ENCODE data around the gene AMPD2. TPM values are rescaled to one million over a fixed set of nuclear protein-coding genes. Genes with fewer than 3 reads are reported as not detected.

Gene AMPD2
- total RNA-seq (10 to 100 TPM; 18.8 to 26.1 (median 23.4) TPM), polyA plus RNA-seq (8.4 TPM)
- long read RNA-seq, donor 1, partial matches to known transcripts = 16 of 34 reads
- long read RNA-seq, donor 1, other reads (novel, unspliced or antisense) = 11 of 34 reads
- long read RNA-seq, donor 2, partial matches to known transcripts = 7 of 15 reads
- long read RNA-seq, donor 2, other reads (novel, unspliced or antisense) = 5 of 15 reads
- long read RNA-seq, donor 3, transcript AMPD2-202 (18 exons, 3,728 nt) = major isoform, 17 of 88 reads
- long read RNA-seq, donor 3, partial matches to known transcripts = 49 of 88 reads
- long read RNA-seq, donor 3, other reads (novel, unspliced or antisense) = 19 of 88 reads
- long read RNA-seq, donor 4, partial matches to known transcripts = 2 of 11 reads
- long read RNA-seq, donor 4, other reads (novel, unspliced or antisense) = 4 of 11 reads

- Histone ChIP-seq H3K27ac (ENCODE audit: low read length) (peak within 1 kb of the TSS; percentile 71), H3K4me1 (ENCODE audit: control insufficient read depth, insufficient read depth, low read length) (peaks cover 9% of the 10 kb centered on the region), H3K9me3 (ENCODE audit: control insufficient read depth, low read length) (no peaks in the 10 kb centered on the region), H3K27me3 (ENCODE audit: control insufficient read depth, insufficient read depth) (no peaks in the 10 kb centered on the region), H3K4me3 (ENCODE audit: low read length) (peak within 1 kb of the TSS; percentile 76)
- intact Hi-C loops (cut with DNase I) = no loop called here
- DNase-seq (peak; percentile 88 to 93 (median 93)), ATAC-seq (peak; percentile 69 to 70)
- under 1% methylated on average over 47 of the region's 47 CpGs for WGBS
Measured at GRCh38 chr1:109619576-109620400, at the start of gene AMPD2, which contains the start of gene GNAT2. TSS of gene AMPD2 (plus strand) at chr1:109619837. CDS start at chr1:109621176, 1,339 bp downstream. TSS of gene GNAT2 (minus strand) at chr1:109619616. CDS start at chr1:109612870, 6,746 bp downstream.

DNA sequence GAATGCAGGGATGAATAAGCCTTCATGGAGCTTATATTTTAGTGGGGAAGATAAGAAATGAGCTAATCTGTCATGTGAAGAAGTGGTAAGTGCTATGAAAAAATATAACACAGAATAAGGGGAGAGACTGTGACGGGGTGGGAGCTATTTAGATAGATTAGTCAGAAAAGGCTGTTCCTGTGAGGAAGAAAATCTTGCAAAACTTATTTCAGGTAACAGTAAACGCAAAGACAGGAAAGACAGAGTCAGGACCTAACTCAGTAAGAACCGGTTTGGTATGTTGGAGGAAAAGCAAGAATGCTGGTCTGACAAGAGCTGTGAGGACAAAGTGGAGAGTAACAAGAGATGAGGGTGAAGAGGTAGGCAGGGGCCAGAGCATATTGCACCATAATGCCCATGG, 49.2 kb upstream of the AMPD2 start:
- H3K27me3 ChIP-seq (ENCODE audit: control insufficient read depth, insufficient read depth) = no peaks in the 10 kb centered on the region
- DNase-seq (no peak), ATAC-seq (peak; percentile 47 to 61)
- 38% methylated on average over 3 of the region's 3 CpGs for WGBS
- H3K27ac ChIP-seq (ENCODE audit: low read length) = peak overlapping the region; percentile 6
- H3K9me3 ChIP-seq (ENCODE audit: control insufficient read depth, low read length) = no peaks in the 10 kb centered on the region
- intact Hi-C loops (cut with DNase I) = no loop called here
- no peak overlapping the region for H3K4me3 ChIP-seq (ENCODE audit: low read length)
- peaks cover 5% of the 10 kb centered on the region for H3K4me1 ChIP-seq (ENCODE audit: control insufficient read depth, insufficient read depth, low read length)

DNA sequence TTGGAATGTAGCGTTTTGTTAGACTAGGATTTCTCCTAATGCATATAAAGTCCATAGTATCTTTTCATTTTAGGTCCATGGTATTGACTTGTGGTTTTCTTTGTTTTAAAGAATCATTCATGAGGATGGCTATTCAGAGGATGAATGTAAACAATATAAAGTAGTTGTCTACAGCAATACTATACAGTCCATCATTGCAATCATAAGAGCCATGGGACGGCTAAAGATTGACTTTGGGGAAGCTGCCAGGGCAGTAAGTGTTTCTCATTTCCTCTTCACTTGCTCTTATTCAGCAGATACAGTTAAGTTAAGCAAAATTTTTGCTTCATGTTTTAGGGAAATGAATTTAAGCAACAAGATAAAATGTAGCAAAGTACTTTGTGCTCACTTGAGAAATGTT, 45.9 kb upstream of the AMPD2 start:
- 60% methylated on average over 2 of the region's 2 CpGs for whole genome bisulfite sequencing
- no peak for ATAC-seq
- intact Hi-C loops (cut with DNase I) = no loop called here
- Histone ChIP-seq H3K27ac (ENCODE audit: low read length) (no peak overlapping the region), H3K4me1 (ENCODE audit: control insufficient read depth, insufficient read depth, low read length) (peaks cover 2% of the 10 kb centered on the region), H3K4me3 (ENCODE audit: low read length) (no peak overlapping the region), H3K9me3 (ENCODE audit: control insufficient read depth, low read length) (no peaks in the 10 kb centered on the region), H3K27me3 (ENCODE audit: control insufficient read depth, insufficient read depth) (no peaks in the 10 kb centered on the region)
- no peak for DNase-seq

- Histone ChIP-seq H3K27me3 (ENCODE audit: control insufficient read depth, insufficient read depth) (no peaks in the 10 kb centered on the region), H3K27ac (ENCODE audit: low read length) (no peak overlapping the region), H3K9me3 (ENCODE audit: control insufficient read depth, low read length) (no peaks in the 10 kb centered on the region), H3K4me3 (ENCODE audit: low read length) (no peak overlapping the region), H3K4me1 (ENCODE audit: control insufficient read depth, insufficient read depth, low read length) (no peaks in the 10 kb centered on the region)
- DNase-seq (no peak), ATAC-seq (no peak)
- 69% methylated on average over 3 of the region's 3 CpGs for WGBS
- intact Hi-C loops (cut with DNase I) = no loop called here
Measured at GRCh38 chr1:109578947-109579443, 40.6 kb upstream of the AMPD2 start.

- Histone ChIP-seq H3K4me3 (ENCODE audit: low read length) (no peak overlapping the region), H3K4me1 (ENCODE audit: control insufficient read depth, insufficient read depth, low read length) (no peaks in the 10 kb centered on the region), H3K27ac (ENCODE audit: low read length) (no peak overlapping the region), H3K27me3 (ENCODE audit: control insufficient read depth, insufficient read depth) (no peaks in the 10 kb centered on the region), H3K9me3 (ENCODE audit: control insufficient read depth, low read length) (no peaks in the 10 kb centered on the region)
- WGBS = 55% methylated on average over 1 of the region's 1 CpG
- peak in 1 of 2 donors; percentile 70 for ATAC-seq
- intact Hi-C loops (cut with DNase I) = no loop called here
- no peak for DNase-seq
Measured at GRCh38 chr1:109579491-109579890, 40.1 kb upstream of the AMPD2 start.

- H3K27ac ChIP-seq (ENCODE audit: low read length) = no peak overlapping the region
- H3K4me1 ChIP-seq (ENCODE audit: control insufficient read depth, insufficient read depth, low read length) = no peaks in the 10 kb centered on the region
- DNase-seq = no peak
- H3K9me3 ChIP-seq (ENCODE audit: control insufficient read depth, low read length) = no peaks in the 10 kb centered on the region
- intact Hi-C loops (cut with DNase I) = no loop called here
- no peak overlapping the region for H3K4me3 ChIP-seq (ENCODE audit: low read length)
- WGBS = 91% methylated on average over 2 of the region's 2 CpGs
- no peak for ATAC-seq
- no peaks in the 10 kb centered on the region for H3K27me3 ChIP-seq (ENCODE audit: control insufficient read depth, insufficient read depth)
Measured at GRCh38 chr1:109582021-109582420, 37.6 kb upstream of the AMPD2 start.

GRCh38 chr1:109584766-109585165, 34.9 kb upstream of the AMPD2 start:
- no peak overlapping the region for H3K4me3 ChIP-seq (ENCODE audit: low read length)
- no peak overlapping the region for H3K27ac ChIP-seq (ENCODE audit: low read length)
- H3K4me1 ChIP-seq (ENCODE audit: control insufficient read depth, insufficient read depth, low read length) = no peaks in the 10 kb centered on the region
- 73% methylated on average over 1 of the region's 1 CpG for WGBS
- no peak for DNase-seq
- intact Hi-C loops (cut with DNase I) = no loop called here
- no peak for ATAC-seq
- no peaks in the 10 kb centered on the region for H3K9me3 ChIP-seq (ENCODE audit: control insufficient read depth, low read length)
- H3K27me3 ChIP-seq (ENCODE audit: control insufficient read depth, insufficient read depth) = no peaks in the 10 kb centered on the region

GRCh38 chr1:109586055-109586454, 33.6 kb upstream of the AMPD2 start:
- ATAC-seq (no peak), DNase-seq (no peak)
- Histone ChIP-seq H3K27ac (ENCODE audit: low read length) (no peak overlapping the region), H3K4me1 (ENCODE audit: control insufficient read depth, insufficient read depth, low read length) (no peaks in the 10 kb centered on the region), H3K9me3 (ENCODE audit: control insufficient read depth, low read length) (no peaks in the 10 kb centered on the region), H3K4me3 (ENCODE audit: low read length) (no peak overlapping the region), H3K27me3 (ENCODE audit: control insufficient read depth, insufficient read depth) (no peaks in the 10 kb centered on the region)
- intact Hi-C loops (cut with DNase I) = no loop called here
- WGBS = 86% methylated on average over 3 of the region's 3 CpGs

GRCh38 chr1:109589177-109589576, 30.5 kb upstream of the AMPD2 start:
- DNase-seq = no peak
- Histone ChIP-seq H3K4me3 (ENCODE audit: low read length) (no peak overlapping the region), H3K4me1 (ENCODE audit: control insufficient read depth, insufficient read depth, low read length) (no peaks in the 10 kb centered on the region), H3K27ac (ENCODE audit: low read length) (no peak overlapping the region), H3K9me3 (ENCODE audit: control insufficient read depth, low read length) (no peaks in the 10 kb centered on the region), H3K27me3 (ENCODE audit: control insufficient read depth, insufficient read depth) (no peaks in the 10 kb centered on the region)
- WGBS = 72% methylated on average over 3 of the region's 3 CpGs
- no peak for ATAC-seq
- intact Hi-C loops (cut with DNase I) = no loop called here

GRCh38 chr1:109589679-109590078, 30.0 kb upstream of the AMPD2 start:
- ATAC-seq (no peak), DNase-seq (no peak)
- intact Hi-C loops (cut with DNase I) = no loop called here
- no peaks in the 10 kb centered on the region for H3K9me3 ChIP-seq (ENCODE audit: control insufficient read depth, low read length)
- no peaks in the 10 kb centered on the region for H3K27me3 ChIP-seq (ENCODE audit: control insufficient read depth, insufficient read depth)
- no peak overlapping the region for H3K4me3 ChIP-seq (ENCODE audit: low read length)
- H3K4me1 ChIP-seq (ENCODE audit: control insufficient read depth, insufficient read depth, low read length) = no peaks in the 10 kb centered on the region
- H3K27ac ChIP-seq (ENCODE audit: low read length) = no peak overlapping the region

DNA sequence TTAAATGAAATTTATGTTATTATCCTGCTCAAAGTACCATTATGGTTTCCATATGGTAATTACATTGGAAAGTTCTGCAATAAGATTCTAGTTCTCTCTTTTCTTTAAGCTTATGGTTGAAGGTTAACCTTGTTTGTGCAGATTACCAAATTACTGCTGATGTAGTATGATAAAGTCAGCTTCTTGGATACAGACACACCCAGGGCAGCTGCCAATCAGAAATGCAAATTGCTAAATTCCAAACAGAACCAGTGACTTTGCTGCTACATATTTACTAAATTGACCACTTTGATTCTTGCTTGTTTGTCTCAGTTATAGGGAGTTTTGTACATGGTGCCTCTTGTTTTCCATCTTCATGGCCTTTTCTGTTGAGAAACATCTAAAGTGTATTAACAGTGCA, 26.7 kb upstream of the AMPD2 start:
- Histone ChIP-seq H3K27me3 (ENCODE audit: control insufficient read depth, insufficient read depth) (no peaks in the 10 kb centered on the region), H3K9me3 (ENCODE audit: control insufficient read depth, low read length) (no peaks in the 10 kb centered on the region), H3K4me3 (ENCODE audit: low read length) (no peak overlapping the region), H3K27ac (ENCODE audit: low read length) (no peak overlapping the region), H3K4me1 (ENCODE audit: control insufficient read depth, insufficient read depth, low read length) (no peaks in the 10 kb centered on the region)
- DNase-seq (no peak), ATAC-seq (no peak)
- intact Hi-C loops (cut with DNase I) = no loop called here

All from right cardiac atrium (tissue), 5 donors.